ENCODE results near the gene AGBL5. TPM values are rescaled to one million over a fixed set of nuclear protein-coding genes. Genes with fewer than 3 reads are reported as not detected.

AGBL5 gene
- total and polyA plus RNA-seq, 2 of the 13 experiments (the other 11 are each of a cell fraction or from before 2014, with no cell fraction given): 55.9 to 73.3 TPM

- no peak for TF ChIP-seq ZNF280B (CRISPR knock-in tag; IDR thresholded peaks at IDR 0.05; ENCODE audit: borderline replicate concordance)
- 0 out of 2 replicates have a peak, but pooled peaks have one; percentile 2 for TF ChIP-seq ZNF224 (CRISPR knock-in tag; IDR thresholded peaks at IDR 0.05)
- TF ChIP-seq ZNF792 (CRISPR knock-in tag; IDR thresholded peaks at IDR 0.05): 0 out of 2 replicates have a peak, but pooled peaks have one; percentile 10
- TF ChIP-seq NFKB2 (CRISPR knock-in tag; IDR thresholded peaks at IDR 0.05; ENCODE audit: borderline replicate concordance): peak; percentile 21; the same call in 1 of the 2 replicates
- no peak for TF ChIP-seq ZNF3 (CRISPR knock-in tag; IDR thresholded peaks at IDR 0.05)
- TF ChIP-seq NFE2L1 (CRISPR knock-in tag; IDR thresholded peaks at IDR 0.05; ENCODE audit: borderline replicate concordance): no peak
- TF ChIP-seq NFIC (IDR thresholded peaks at IDR 0.05; ENCODE audit: low read length): no peak
- no peak for TF ChIP-seq NFYB (CRISPR knock-in tag; IDR thresholded peaks at IDR 0.05)
- no peak for TF ChIP-seq SSRP1 (CRISPR knock-in tag; IDR thresholded peaks at IDR 0.05)
- no peak for TF ChIP-seq RFX5 (IDR thresholded peaks at IDR 0.05; ENCODE audit: low read depth, low read length)
- TF ChIP-seq IRF2 (CRISPR knock-in tag; IDR thresholded peaks at IDR 0.05): no peak
- TF ChIP-seq HMG20A (CRISPR knock-in tag; IDR thresholded peaks at IDR 0.05; ENCODE audit: borderline replicate concordance): no peak
- no peak; the same call in 1 of the 2 replicates for TF ChIP-seq ZNF337 (CRISPR knock-in tag; IDR thresholded peaks at IDR 0.05; ENCODE audit: borderline replicate concordance, low read depth)
- no peak for TF ChIP-seq ZNF883 (CRISPR knock-in tag; IDR thresholded peaks at IDR 0.05; ENCODE audit: not compliant biosample characterization)
- TF ChIP-seq ZFP82 (CRISPR knock-in tag; IDR thresholded peaks at IDR 0.05; ENCODE audit: borderline replicate concordance): 0 out of 2 replicates have a peak, but pooled peaks have one; percentile 21
- no peak for TF ChIP-seq SRSF4 (IDR thresholded peaks at IDR 0.05; ENCODE audit: low read depth, low read length, poor library complexity, severe bottlenecking)
- TF ChIP-seq SALL2 (CRISPR knock-in tag; IDR thresholded peaks at IDR 0.05): no peak; the same call in 1 of the 2 replicates
- TF ChIP-seq HDAC1 (CRISPR knock-in tag; IDR thresholded peaks at IDR 0.05): no peak
- TF ChIP-seq ZNF205 (CRISPR knock-in tag; IDR thresholded peaks at IDR 0.05): no peak
- no peak for TF ChIP-seq SP1 (IDR thresholded peaks at IDR 0.05)
- no peak; the same call in 1 of the 2 replicates for TF ChIP-seq SP1 (CRISPR knock-in tag; IDR thresholded peaks at IDR 0.05)
- TF ChIP-seq NR2C2 (CRISPR knock-in tag; IDR thresholded peaks at IDR 0.05; ENCODE audit: borderline replicate concordance): no peak; the same call in 1 of the 2 replicates
- TF ChIP-seq KLF16 (CRISPR knock-in tag; IDR thresholded peaks at IDR 0.05): no peak; a peak in 1 of 4 replicates
- TF ChIP-seq GMEB2 (CRISPR knock-in tag; IDR thresholded peaks at IDR 0.05; ENCODE audit: low read depth): no peak
- TF ChIP-seq TRIM24 (CRISPR knock-in tag; IDR thresholded peaks at IDR 0.05): no peak
- TF ChIP-seq ETV5 (CRISPR knock-in tag; IDR thresholded peaks at IDR 0.05; ENCODE audit: borderline replicate concordance): peak; percentile 62; the same call in 1 of the 2 replicates
- TF ChIP-seq U2AF1 (optimal IDR thresholded peaks at IDR 0.05; ENCODE audit: low read depth, low read length): no peak
- TF ChIP-seq EP300 (IDR thresholded peaks at IDR 0.05; ENCODE audit: low read depth in 2 of 2, low read length in 2 of 2): no peak
- no peak for TF ChIP-seq EP300 (CRISPR knock-in tag; IDR thresholded peaks at IDR 0.05; ENCODE audit: borderline replicate concordance)
- TF ChIP-seq ZNF772 (CRISPR knock-in tag; IDR thresholded peaks at IDR 0.05): no peak
- no peak for TF ChIP-seq CBX1 (IDR thresholded peaks at IDR 0.05; ENCODE audit: low read depth)
Observed at GRCh38 chr2:27071990-27072830, 20.7 kb downstream of the AGBL5 start (continued).

Measured in HepG2 (cell line).